HEK293T (cell line): Measurements from ENCODE around the gene ARMC9.

ENCODE experiments used
- CTCF ChIA-PET: fragments of 350-600 bp; formaldehyde crosslinking; extraction: SDS; loops from one replicate; lab custom pipeline; 2021; ENCODE audit warnings: antibody characterized with exemption, inconsistent platforms; lab: Yijun Ruan, JAX
- POLR2A ChIA-PET: fragments of 350-600 bp; formaldehyde crosslinking; extraction: SDS; loops from one replicate; lab custom pipeline; 2020; ENCODE audit warnings: antibody characterized with exemption, inconsistent platforms; lab: Yijun Ruan, JAX
- DNase-seq: peaks from one replicate; pipeline ENCODE4 v3.0.0; 2012; ENCODE audit warnings: mixed read lengths; ENCODE audit errors: extremely low spot score
- ARNT ChIP-seq: fragments of 450-650 bp; IDR thresholded peaks from 2 replicates; pipeline ENCODE4 v1.6.1; 2017; ENCODE audit warnings: mild to moderate bottlenecking
- BHLHE40 ChIP-seq: fragments of 450-650 bp; IDR thresholded peaks from 2 replicates; pipeline ENCODE4 v1.6.1; 2016; ENCODE audit warnings: mild to moderate bottlenecking, moderate library complexity, borderline replicate concordance
- CTBP1 ChIP-seq: fragments of 450-650 bp; IDR thresholded peaks from 2 replicates; pipeline ENCODE4 v1.6.1; 2016; ENCODE audit warnings: borderline replicate concordance
- ELF4 ChIP-seq: fragments of 450-650 bp; IDR thresholded peaks from 2 replicates; pipeline ENCODE4 v1.6.1; 2017; ENCODE audit warnings: antibody characterized with exemption
- FOXA1 ChIP-seq: fragments of 450-650 bp; IDR thresholded peaks from 2 replicates; pipeline ENCODE4 v1.6.1; 2016; ENCODE audit warnings: mild to moderate bottlenecking
- FOXK2 ChIP-seq: fragments of 450-650 bp; IDR thresholded peaks from 2 replicates; pipeline ENCODE4 v1.6.1; 2016; ENCODE audit warnings: mild to moderate bottlenecking
- FOXM1 ChIP-seq: fragments of 450-650 bp; IDR thresholded peaks from 2 replicates; pipeline ENCODE4 v1.6.1; 2017; ENCODE audit warnings: mild to moderate bottlenecking, borderline replicate concordance
- HDGF ChIP-seq: fragments of 450-650 bp; IDR thresholded peaks from 2 replicates; pipeline ENCODE4 v1.6.1; 2017; ENCODE audit warnings: antibody characterized with exemption, borderline replicate concordance
- L3MBTL2 ChIP-seq: fragments of 450-650 bp; conservative IDR thresholded peaks from 2 replicates; pipeline ENCODE4 v1.6.1; 2016; ENCODE audit warnings: mild to moderate bottlenecking
- LEF1 ChIP-seq: fragments of 450-650 bp; IDR thresholded peaks from 2 replicates; pipeline ENCODE4 v1.6.1; 2017; ENCODE audit warnings: mild to moderate bottlenecking, borderline replicate concordance
- NFRKB ChIP-seq: fragments of 450-650 bp; IDR thresholded peaks from 2 replicates; pipeline ENCODE4 v1.6.1; 2016; ENCODE audit warnings: mild to moderate bottlenecking, moderate library complexity
- PKNOX1 ChIP-seq: fragments of 450-650 bp; IDR thresholded peaks from 2 replicates; pipeline ENCODE4 v1.6.1; 2016
- SP1 ChIP-seq: fragments of 450-650 bp; IDR thresholded peaks from 2 replicates; pipeline ENCODE4 v1.6.1; 2017
- SUZ12 ChIP-seq: fragments of 450-650 bp; IDR thresholded peaks from 2 replicates; pipeline ENCODE4 v1.6.1; 2016; ENCODE audit warnings: mild to moderate bottlenecking
- TARDBP ChIP-seq: fragments of 450-650 bp; IDR thresholded peaks from 2 replicates; pipeline ENCODE4 v1.6.1; 2016
- ZNF384 ChIP-seq: fragments of 450-650 bp; IDR thresholded peaks from 2 replicates; pipeline ENCODE4 v1.6.1; 2016

ARMC9 gene

GRCh38 chr2:231163011-231163410 is 35.4 kb upstream of the ARMC9 start:
- DNase-seq = no peak
- POLR2A ChIA-PET = no interaction called here
- CTCF ChIA-PET = no interaction called here
- TF ChIP-seq CTBP1 (no peak), ARNT (no peak), NFRKB (no peak), ZNF384 (no peak), HDGF (no peak), TARDBP (no peak), PKNOX1 (no peak), BHLHE40 (no peak), FOXA1 (no peak), FOXK2 (no peak), FOXM1 (no peak), L3MBTL2 (no peak)

DNA sequence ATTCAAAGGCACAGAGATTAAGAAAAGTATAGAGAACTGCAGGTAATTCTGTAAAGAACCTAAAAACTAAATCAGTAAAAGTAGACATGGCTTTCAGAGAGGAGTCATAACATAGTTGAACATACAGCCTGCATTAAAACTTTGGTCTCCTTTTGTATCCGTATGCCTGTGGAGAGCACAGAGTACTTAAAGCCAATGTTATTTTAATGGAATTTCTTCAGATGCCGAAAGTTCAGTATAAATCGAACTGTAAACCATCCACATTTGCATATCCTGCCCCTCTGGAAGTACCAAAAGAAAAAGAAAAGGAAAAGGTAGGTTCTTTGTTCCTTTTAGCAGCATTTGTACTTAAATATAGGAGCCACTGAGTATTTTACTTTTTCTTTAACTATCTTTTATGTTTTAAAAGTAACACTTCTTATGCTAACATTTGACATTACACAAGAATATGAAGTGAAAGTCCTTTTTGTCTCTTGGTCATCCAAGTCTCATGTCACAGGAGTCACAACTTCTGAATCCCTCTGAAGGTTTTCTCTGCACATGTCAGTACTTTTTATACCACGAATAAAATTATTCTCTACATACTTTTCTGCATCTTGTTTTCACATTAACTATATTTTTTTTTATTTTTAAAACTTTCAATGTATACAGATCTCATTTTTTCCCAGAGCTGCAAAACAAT is 34.9 kb upstream of the ARMC9 start:
- CTCF ChIA-PET = no interaction called here
- TF ChIP-seq ELF4 (no peak), L3MBTL2 (no peak), SUZ12 (no peak), CTBP1 (no peak), ARNT (no peak), HDGF (no peak), LEF1 (no peak), PKNOX1 (no peak), ZNF384 (no peak), FOXK2 (no peak), TARDBP (no peak), FOXA1 (no peak), SP1 (no peak), FOXM1 (no peak), BHLHE40 (no peak), NFRKB (no peak)
- POLR2A ChIA-PET = no interaction called here
- no peak for DNase-seq

- TF ChIP-seq ZNF384 = no peak
- no peak for TF ChIP-seq TARDBP
- TF ChIP-seq L3MBTL2 = no peak
- TF ChIP-seq ELF4 = no peak
- no peak for TF ChIP-seq PKNOX1
- no peak for TF ChIP-seq HDGF
- TF ChIP-seq NFRKB = no peak
- TF ChIP-seq FOXK2 = no peak
- TF ChIP-seq LEF1 = no peak
- no peak for DNase-seq
- ChIA-PET POLR2A (no interaction called here), CTCF (no interaction called here)
Observed at GRCh38 chr2:231167745-231168459, 30.5 kb upstream of the ARMC9 start.

- no peak for DNase-seq
- CTCF ChIA-PET = no interaction called here
- no peak for TF ChIP-seq ARNT
- TF ChIP-seq ZNF384 = no peak
- no peak for TF ChIP-seq SP1
- no peak for TF ChIP-seq ELF4
- POLR2A ChIA-PET = no interaction called here
Observed at GRCh38 chr2:231168460-231169139, 29.8 kb upstream of the ARMC9 start.

DNA sequence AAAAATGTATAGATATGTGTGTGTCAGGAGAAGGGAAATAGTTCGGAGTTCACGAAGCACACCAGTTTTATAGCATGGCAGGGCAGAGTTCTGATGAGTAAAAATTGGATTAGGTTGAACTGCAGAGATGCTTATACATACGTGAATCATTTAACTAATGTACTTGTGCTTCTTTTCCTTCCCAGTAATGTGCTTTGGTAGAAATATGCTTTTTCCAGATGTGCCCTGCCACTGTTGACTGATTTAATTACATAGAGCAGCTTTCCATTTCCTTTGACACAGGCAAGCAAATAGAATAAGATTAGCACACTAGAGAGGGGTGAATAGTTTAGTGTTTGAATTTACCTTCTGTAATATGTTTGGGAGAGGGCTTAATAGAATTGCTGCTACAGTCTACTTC is 28.9 kb upstream of the ARMC9 start:
- TF ChIP-seq NFRKB = no peak
- TF ChIP-seq LEF1 = no peak
- no peak for TF ChIP-seq ARNT
- TF ChIP-seq SP1 = no peak
- no peak for TF ChIP-seq L3MBTL2
- no peak for TF ChIP-seq TARDBP
- TF ChIP-seq FOXK2 = no peak
- TF ChIP-seq HDGF = no peak
- ChIA-PET CTCF (no interaction called here), POLR2A (no interaction called here)
- DNase-seq = no peak

DNA sequence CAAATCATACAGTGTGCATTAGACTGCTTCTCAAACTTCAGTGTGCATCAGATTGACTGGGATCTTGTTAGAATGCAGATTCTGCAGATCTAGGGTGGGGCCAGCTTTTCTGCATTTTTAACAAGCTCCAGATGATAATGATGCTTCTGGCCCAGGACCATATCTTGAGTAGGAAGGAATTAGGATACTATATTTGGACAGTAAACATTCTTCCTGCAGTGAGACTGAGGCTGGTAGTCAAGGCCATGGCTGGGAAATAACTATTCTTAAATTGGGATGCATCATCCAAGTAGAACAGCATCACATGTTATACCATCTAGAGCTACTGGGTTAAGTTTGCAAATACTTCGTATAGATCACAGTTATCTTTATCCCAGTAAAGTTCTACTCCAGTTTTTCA is 28.4 kb upstream of the ARMC9 start:
- POLR2A ChIA-PET = no interaction called here
- no peak for TF ChIP-seq ARNT
- TF ChIP-seq FOXM1 = no peak
- TF ChIP-seq PKNOX1 = no peak
- no peak for TF ChIP-seq ELF4
- TF ChIP-seq SP1 = no peak
- TF ChIP-seq L3MBTL2 = no peak
- TF ChIP-seq TARDBP = no peak
- no peak for TF ChIP-seq HDGF
- no peak for TF ChIP-seq FOXK2
- no peak for TF ChIP-seq FOXA1
- no peak for TF ChIP-seq BHLHE40
- no peak for TF ChIP-seq SUZ12
- TF ChIP-seq LEF1 = no peak
- no peak for TF ChIP-seq ZNF384
- no peak for TF ChIP-seq CTBP1
- no peak for TF ChIP-seq NFRKB
- CTCF ChIA-PET = no interaction called here
- DNase-seq = no peak
